Karpas-422 (cell line): ENCODE measurements around the gene MMP24OS. TPM values are rescaled to one million over a fixed set of nuclear protein-coding genes. Genes with fewer than 3 reads are reported as not detected.
"Not testable (repeated sequence)": the region's sequence is repeated elsewhere in the genome, so short reads cannot be mapped to it uniquely, and the experiment has no call there.

Experiments
- DNase-seq: peaks from one replicate; pipeline ENCODE4 v3.0.0-alpha.2; 2015
- H2AFZ ChIP-seq: fragments of 200-600 bp; sonication (generic); 2 replicates; pipeline ENCODE4 v1.6.1; 2014; ENCODE audit warnings: antibody characterized with exemption, low read length, mixed read lengths
- H3K27ac ChIP-seq: fragments of 200-600 bp; sonication (generic); 2 replicates; pipeline ENCODE4 v1.5.1; 2014; ENCODE audit warnings: mild to moderate bottlenecking, low read length, moderate library complexity
- H3K27me3 ChIP-seq: fragments of 200-600 bp; sonication (generic); 2 replicates; pipeline ENCODE4 v1.6.1; 2014; ENCODE audit warnings: low read length, mixed read lengths
- H3K36me3 ChIP-seq: fragments of 200-600 bp; sonication (generic); 2 replicates; pipeline ENCODE4 v1.6.1; 2014; ENCODE audit warnings: low read length, mixed read lengths; ENCODE audit not compliant: insufficient read depth
- H3K4me1 ChIP-seq: fragments of 200-600 bp; sonication (generic); 2 replicates; pipeline ENCODE4 v1.6.1; 2014; ENCODE audit warnings: mild to moderate bottlenecking, low read length, mixed read lengths
- H3K4me2 ChIP-seq: fragments of 200-600 bp; sonication (generic); 2 replicates; pipeline ENCODE4 v1.6.1; 2014; ENCODE audit warnings: low read length, low read depth, mild to moderate bottlenecking; ENCODE audit not compliant: poor library complexity, severe bottlenecking
- H3K4me3 ChIP-seq: fragments of 200-600 bp; sonication (generic); 2 replicates; pipeline ENCODE4 v1.5.1; 2014; ENCODE audit warnings: mild to moderate bottlenecking, antibody characterized with exemption, low read length, mixed read lengths
- H3K79me2 ChIP-seq: fragments of 200-600 bp; sonication (generic); 2 replicates; pipeline ENCODE4 v1.6.1; 2014; ENCODE audit warnings: mild to moderate bottlenecking, low read length, mixed read lengths
- H3K9ac ChIP-seq: fragments of 200-600 bp; sonication (generic); 2 replicates; pipeline ENCODE4 v1.6.0; 2014; ENCODE audit warnings: low read length
- H3K9me2 ChIP-seq: fragments of 200-600 bp; sonication (generic), shearing (Covaris generic); replicated peaks from 2 replicates; pipeline ENCODE4 v1.6.0; 2014; ENCODE audit warnings: mild to moderate bottlenecking, low read length, moderate library complexity; ENCODE audit not compliant: insufficient read depth
- H3K9me3 ChIP-seq: fragments of 300-700, 200-600 bp; sonication (generic); 2 replicates; pipeline ENCODE4 v1.6.1; 2014; ENCODE audit warnings: low read length, mixed read lengths
- H4K20me1 ChIP-seq: fragments of 200-600 bp; sonication (generic); 2 replicates; pipeline ENCODE4 v1.6.1; 2014; ENCODE audit warnings: mild to moderate bottlenecking, antibody characterized with exemption, low read length, low read depth; ENCODE audit not compliant: insufficient read depth
- total RNA-seq: library from RNA; depleted of rRNA; stranded (reverse); fragments of >200 nt; shearing (Covaris generic); gene quantifications from 2 replicates; pipeline ENCODE4 v1.2.3, GENCODE V29; 2014; ENCODE audit warnings: low replicate concordance

Gene MMP24OS
- total RNA-seq, 1 experiment from 2014 or later, result 12.4 TPM

- Histone ChIP-seq H2AFZ (no peak overlapping the region), H3K4me3 (no peak overlapping the region), H3K9me2 (no peaks in the 10 kb centered on the region), H4K20me1 (no peaks in the 10 kb centered on the region), H3K4me2 (no peak overlapping the region), H3K9ac (no peak overlapping the region), H3K79me2 (no peaks in the 10 kb centered on the region), H3K4me1 (no peaks in the 10 kb centered on the region), H3K36me3 (no peaks in the 10 kb centered on the region), H3K9me3 (no peaks in the 10 kb centered on the region), H3K27ac (no peak overlapping the region), H3K27me3 (no peaks in the 10 kb centered on the region)
- no peak for DNase-seq
Observed at GRCh38 chr20:35260426-35260825, 17.5 kb downstream of the MMP24OS start.

- H3K4me3 ChIP-seq, result no peak overlapping the region
- H3K9me3 ChIP-seq, result no peaks in the 10 kb centered on the region
- DNase-seq, result no peak
- no peaks in the 10 kb centered on the region for H3K27me3 ChIP-seq
- no peaks in the 10 kb centered on the region for H3K79me2 ChIP-seq
- H3K9me2 ChIP-seq, result no peaks in the 10 kb centered on the region
- H3K4me2 ChIP-seq, result no peak overlapping the region
- no peaks in the 10 kb centered on the region for H3K36me3 ChIP-seq
- H2AFZ ChIP-seq, result no peak overlapping the region
- H3K9ac ChIP-seq, result no peak overlapping the region
- H3K27ac ChIP-seq, result no peak overlapping the region
- H3K4me1 ChIP-seq, result no peaks in the 10 kb centered on the region
- no peaks in the 10 kb centered on the region for H4K20me1 ChIP-seq
Observed at GRCh38 chr20:35257175-35257909, 20.6 kb downstream of the MMP24OS start.

- DNase-seq, result no peak
- no peaks in the 10 kb centered on the region for H3K4me1 ChIP-seq
- H3K4me2 ChIP-seq, result no peak overlapping the region
- no peak overlapping the region for H3K9ac ChIP-seq
- H3K27me3 ChIP-seq, result no peaks in the 10 kb centered on the region
- H3K9me2 ChIP-seq, result no peaks in the 10 kb centered on the region
- H2AFZ ChIP-seq, result no peak overlapping the region
- H3K4me3 ChIP-seq, result no peak overlapping the region
- no peaks in the 10 kb centered on the region for H3K79me2 ChIP-seq
- no peaks in the 10 kb centered on the region for H3K9me3 ChIP-seq
- no peak overlapping the region for H3K27ac ChIP-seq
- H4K20me1 ChIP-seq, result no peaks in the 10 kb centered on the region
- H3K36me3 ChIP-seq, result no peaks in the 10 kb centered on the region
Observed at GRCh38 chr20:35254448-35254999, 23.4 kb downstream of the MMP24OS start.

GRCh38 chr20:35253010-35253409, 24.9 kb downstream of the MMP24OS start:
- no peaks in the 10 kb centered on the region for H4K20me1 ChIP-seq
- no peak overlapping the region for H3K4me3 ChIP-seq
- no peak for DNase-seq
- no peaks in the 10 kb centered on the region for H3K9me2 ChIP-seq
- no peaks in the 10 kb centered on the region for H3K36me3 ChIP-seq
- no peak overlapping the region for H3K4me2 ChIP-seq
- H3K4me1 ChIP-seq, result no peaks in the 10 kb centered on the region
- H3K9me3 ChIP-seq, result no peaks in the 10 kb centered on the region
- H2AFZ ChIP-seq, result no peak overlapping the region
- H3K9ac ChIP-seq, result no peak overlapping the region
- H3K27ac ChIP-seq, result no peak overlapping the region
- H3K79me2 ChIP-seq, result no peaks in the 10 kb centered on the region
- H3K27me3 ChIP-seq, result no peaks in the 10 kb centered on the region

GRCh38 chr20:35252598-35252997, 25.3 kb downstream of the MMP24OS start:
- H3K79me2 ChIP-seq, H3K4me3 ChIP-seq, H3K4me2 ChIP-seq, H3K4me1 ChIP-seq, H3K9me2 ChIP-seq, H4K20me1 ChIP-seq, H2AFZ ChIP-seq, H3K27ac ChIP-seq, H3K9me3 ChIP-seq, H3K9ac ChIP-seq, DNase-seq, H3K36me3 ChIP-seq, H3K27me3 ChIP-seq: not testable (repeated sequence)

- Histone ChIP-seq H4K20me1 (no peaks in the 10 kb centered on the region), H3K27ac (no peak overlapping the region), H3K36me3 (no peaks in the 10 kb centered on the region), H3K79me2 (no peaks in the 10 kb centered on the region), H3K9ac (no peak overlapping the region), H3K9me2 (no peaks in the 10 kb centered on the region), H3K27me3 (no peaks in the 10 kb centered on the region), H3K4me1 (no peaks in the 10 kb centered on the region), H3K4me3 (no peak overlapping the region), H2AFZ (no peak overlapping the region), H3K4me2 (no peak overlapping the region), H3K9me3 (no peaks in the 10 kb centered on the region)
- no peak for DNase-seq
Observed at GRCh38 chr20:35252037-35252461, 25.9 kb downstream of the MMP24OS start.

- H2AFZ ChIP-seq, result no peak overlapping the region
- no peaks in the 10 kb centered on the region for H3K9me3 ChIP-seq
- no peak for DNase-seq
- H3K4me1 ChIP-seq, result no peaks in the 10 kb centered on the region
- H3K4me3 ChIP-seq, result no peak overlapping the region
- no peaks in the 10 kb centered on the region for H3K36me3 ChIP-seq
- H3K27me3 ChIP-seq, result no peaks in the 10 kb centered on the region
- H3K4me2 ChIP-seq, result no peak overlapping the region
- no peak overlapping the region for H3K27ac ChIP-seq
- no peaks in the 10 kb centered on the region for H3K79me2 ChIP-seq
- H3K9me2 ChIP-seq, result no peaks in the 10 kb centered on the region
- H4K20me1 ChIP-seq, result no peaks in the 10 kb centered on the region
- H3K9ac ChIP-seq, result no peak overlapping the region
Observed at GRCh38 chr20:35251613-35251940, 26.3 kb downstream of the MMP24OS start.

- Histone ChIP-seq H2AFZ (no peak overlapping the region), H3K27me3 (no peaks in the 10 kb centered on the region), H3K4me3 (no peak overlapping the region), H3K27ac (no peak overlapping the region), H4K20me1 (no peaks in the 10 kb centered on the region), H3K4me1 (no peaks in the 10 kb centered on the region), H3K9me3 (no peaks in the 10 kb centered on the region), H3K9me2 (no peaks in the 10 kb centered on the region), H3K79me2 (no peaks in the 10 kb centered on the region), H3K9ac (no peak overlapping the region), H3K36me3 (no peaks in the 10 kb centered on the region), H3K4me2 (no peak overlapping the region)
- DNase-seq, result no peak
Observed at GRCh38 chr20:35248641-35249475, 29.1 kb downstream of the MMP24OS start.
